Epithelial cell of esophagus (primary cell): ENCODE measurements around the gene MC2R.

Source experiments
- DNase-seq: peaks from one replicate; pipeline ENCODE4 v3.0.0; 2010; ENCODE audit warnings: low read depth
- H3K4me3 ChIP-seq: 2 replicates; pipeline ENCODE4 v1.5.1; 2011; ENCODE audit warnings: mild to moderate bottlenecking, low read length, control low read depth
- TF ChIP-seq, protein P1 (sequence below): IDR thresholded peaks from 2 replicates; pipeline ENCODE4 v1.5.1; 2011; ENCODE audit warnings: low read depth, mild to moderate bottlenecking, low read length, control low read depth, inconsistent platforms; ENCODE audit not compliant: insufficient read depth; ENCODE audit errors: missing control alignments

MC2R gene

GRCh38 chr18:13915391-13915790 lies at the start of gene MC2R:
Gene MC2R, minus strand, starts transcription at chr18:13915536. Its CDS starts 30,018 bp downstream, at chr18:13885518.
- TF ChIP-seq, protein P1, sequence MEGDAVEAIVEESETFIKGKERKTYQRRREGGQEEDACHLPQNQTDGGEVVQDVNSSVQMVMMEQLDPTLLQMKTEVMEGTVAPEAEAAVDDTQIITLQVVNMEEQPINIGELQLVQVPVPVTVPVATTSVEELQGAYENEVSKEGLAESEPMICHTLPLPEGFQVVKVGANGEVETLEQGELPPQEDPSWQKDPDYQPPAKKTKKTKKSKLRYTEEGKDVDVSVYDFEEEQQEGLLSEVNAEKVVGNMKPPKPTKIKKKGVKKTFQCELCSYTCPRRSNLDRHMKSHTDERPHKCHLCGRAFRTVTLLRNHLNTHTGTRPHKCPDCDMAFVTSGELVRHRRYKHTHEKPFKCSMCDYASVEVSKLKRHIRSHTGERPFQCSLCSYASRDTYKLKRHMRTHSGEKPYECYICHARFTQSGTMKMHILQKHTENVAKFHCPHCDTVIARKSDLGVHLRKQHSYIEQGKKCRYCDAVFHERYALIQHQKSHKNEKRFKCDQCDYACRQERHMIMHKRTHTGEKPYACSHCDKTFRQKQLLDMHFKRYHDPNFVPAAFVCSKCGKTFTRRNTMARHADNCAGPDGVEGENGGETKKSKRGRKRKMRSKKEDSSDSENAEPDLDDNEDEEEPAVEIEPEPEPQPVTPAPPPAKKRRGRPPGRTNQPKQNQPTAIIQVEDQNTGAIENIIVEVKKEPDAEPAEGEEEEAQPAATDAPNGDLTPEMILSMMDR, result no peak
- DNase-seq, result no peak
- no peak within 1 kb of the TSS for H3K4me3 ChIP-seq

GRCh38 chr18:13945811-13946210 lies 30.5 kb upstream of the MC2R start:
- no peak overlapping the region for H3K4me3 ChIP-seq
- TF ChIP-seq, protein P1, result no peak
- DNase-seq, result no peak

- H3K4me3 ChIP-seq, result no peak overlapping the region
- TF ChIP-seq, protein P1, result no peak
- no peak for DNase-seq
These were observed 28.0 kb upstream of the MC2R start for GRCh38 chr18:13943338-13943737.

GRCh38 chr18:13940326-13940725 lies 25.0 kb upstream of the MC2R start:
- TF ChIP-seq, protein P1, result no peak
- H3K4me3 ChIP-seq, result no peak overlapping the region
- DNase-seq, result no peak

- no peak for DNase-seq
- no peak overlapping the region for H3K4me3 ChIP-seq
- TF ChIP-seq, protein P1, result no peak
These were observed 19.3 kb upstream of the MC2R start for GRCh38 chr18:13934676-13935075.

DNA sequence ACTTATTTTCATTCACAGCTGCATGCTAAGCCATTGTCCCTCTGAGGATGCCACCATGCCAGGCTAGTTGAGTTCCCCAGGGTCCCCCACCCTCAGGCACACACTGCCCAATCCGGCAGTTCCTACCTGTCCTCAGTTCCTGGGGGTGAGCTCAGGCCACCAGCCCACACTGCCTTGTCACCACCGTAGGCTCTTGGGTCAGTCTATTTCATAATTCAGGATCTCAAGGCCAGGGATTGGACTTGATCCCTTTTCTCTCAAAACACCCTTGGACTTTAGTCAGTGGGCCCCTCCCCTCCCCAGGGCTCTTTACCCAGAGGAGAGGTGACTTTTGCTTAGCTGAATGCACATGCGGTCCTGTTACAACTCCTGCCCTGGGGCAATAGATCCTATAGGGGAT lies 18.7 kb upstream of the MC2R start:
- H3K4me3 ChIP-seq, result no peak overlapping the region
- TF ChIP-seq, protein P1, result no peak
- DNase-seq, result no peak

- DNase-seq, result no peak
- no peak overlapping the region for H3K4me3 ChIP-seq
- TF ChIP-seq, protein P1, result no peak
These were observed 17.1 kb upstream of the MC2R start for GRCh38 chr18:13932285-13933025.
